Measurements from ENCODE around the gene SOX2. TPM values are rescaled to one million over a fixed set of nuclear protein-coding genes. Genes with fewer than 3 reads are reported as not detected.

The SOX2 gene
- total RNA-seq, 2 donors from 2014 or later = 0.51 to 0.67 TPM

GRCh38 chr3:181700168-181701087 lies 11.3 kb upstream of the SOX2 start:
- Histone ChIP-seq H3K4me3 (no peak overlapping the region), H3K4me1 (peaks cover 5 to 28% of the 10 kb centered on the region in 2 donors), H3K36me3 (no peaks in the 10 kb centered on the region), H3K9me3 (no peaks in the 10 kb centered on the region), H3K27me3 (peaks cover 52 to 67% of the 10 kb centered on the region in 2 donors), H3K27ac (no peak overlapping the region)
- DNase-seq (ENCODE audit: low spot score) = no peak
- TF ChIP-seq, protein P1, sequence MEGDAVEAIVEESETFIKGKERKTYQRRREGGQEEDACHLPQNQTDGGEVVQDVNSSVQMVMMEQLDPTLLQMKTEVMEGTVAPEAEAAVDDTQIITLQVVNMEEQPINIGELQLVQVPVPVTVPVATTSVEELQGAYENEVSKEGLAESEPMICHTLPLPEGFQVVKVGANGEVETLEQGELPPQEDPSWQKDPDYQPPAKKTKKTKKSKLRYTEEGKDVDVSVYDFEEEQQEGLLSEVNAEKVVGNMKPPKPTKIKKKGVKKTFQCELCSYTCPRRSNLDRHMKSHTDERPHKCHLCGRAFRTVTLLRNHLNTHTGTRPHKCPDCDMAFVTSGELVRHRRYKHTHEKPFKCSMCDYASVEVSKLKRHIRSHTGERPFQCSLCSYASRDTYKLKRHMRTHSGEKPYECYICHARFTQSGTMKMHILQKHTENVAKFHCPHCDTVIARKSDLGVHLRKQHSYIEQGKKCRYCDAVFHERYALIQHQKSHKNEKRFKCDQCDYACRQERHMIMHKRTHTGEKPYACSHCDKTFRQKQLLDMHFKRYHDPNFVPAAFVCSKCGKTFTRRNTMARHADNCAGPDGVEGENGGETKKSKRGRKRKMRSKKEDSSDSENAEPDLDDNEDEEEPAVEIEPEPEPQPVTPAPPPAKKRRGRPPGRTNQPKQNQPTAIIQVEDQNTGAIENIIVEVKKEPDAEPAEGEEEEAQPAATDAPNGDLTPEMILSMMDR (IDR thresholded peaks at IDR 0.05) = peak; percentile 73 to 87

DNA sequence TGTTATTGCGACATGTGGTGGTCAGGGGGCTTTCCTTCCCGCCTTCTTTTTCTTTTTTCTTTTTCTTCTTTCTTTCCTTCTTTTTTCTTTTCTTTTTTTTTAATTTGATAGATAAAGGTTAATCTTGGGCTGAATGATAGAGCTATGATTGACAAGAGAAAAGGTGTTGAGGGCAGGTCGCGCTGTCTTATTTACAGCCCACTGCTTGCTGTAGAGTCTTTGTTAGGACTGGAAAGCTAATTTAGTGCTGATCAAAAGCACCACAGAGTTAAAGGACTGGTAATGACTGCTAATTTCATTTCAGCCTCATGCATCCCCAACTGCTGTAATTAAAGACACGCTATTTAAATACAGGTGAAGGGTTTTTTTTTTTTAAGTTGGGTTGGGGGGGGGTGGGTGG lies 10.6 kb upstream of the SOX2 start:
- TF ChIP-seq, protein P1 (IDR thresholded peaks at IDR 0.05) = no peak
- no peaks in the 10 kb centered on the region for H3K9me3 ChIP-seq
- H3K4me1 ChIP-seq = peaks cover 5 to 22% of the 10 kb centered on the region in 2 donors
- no peaks in the 10 kb centered on the region for H3K36me3 ChIP-seq
- peaks cover 57 to 62% of the 10 kb centered on the region in 2 donors for H3K27me3 ChIP-seq
- H3K4me3 ChIP-seq = no peak overlapping the region
- no peak overlapping the region for H3K27ac ChIP-seq
- DNase-seq (ENCODE audit: low spot score) = no peak

DNA sequence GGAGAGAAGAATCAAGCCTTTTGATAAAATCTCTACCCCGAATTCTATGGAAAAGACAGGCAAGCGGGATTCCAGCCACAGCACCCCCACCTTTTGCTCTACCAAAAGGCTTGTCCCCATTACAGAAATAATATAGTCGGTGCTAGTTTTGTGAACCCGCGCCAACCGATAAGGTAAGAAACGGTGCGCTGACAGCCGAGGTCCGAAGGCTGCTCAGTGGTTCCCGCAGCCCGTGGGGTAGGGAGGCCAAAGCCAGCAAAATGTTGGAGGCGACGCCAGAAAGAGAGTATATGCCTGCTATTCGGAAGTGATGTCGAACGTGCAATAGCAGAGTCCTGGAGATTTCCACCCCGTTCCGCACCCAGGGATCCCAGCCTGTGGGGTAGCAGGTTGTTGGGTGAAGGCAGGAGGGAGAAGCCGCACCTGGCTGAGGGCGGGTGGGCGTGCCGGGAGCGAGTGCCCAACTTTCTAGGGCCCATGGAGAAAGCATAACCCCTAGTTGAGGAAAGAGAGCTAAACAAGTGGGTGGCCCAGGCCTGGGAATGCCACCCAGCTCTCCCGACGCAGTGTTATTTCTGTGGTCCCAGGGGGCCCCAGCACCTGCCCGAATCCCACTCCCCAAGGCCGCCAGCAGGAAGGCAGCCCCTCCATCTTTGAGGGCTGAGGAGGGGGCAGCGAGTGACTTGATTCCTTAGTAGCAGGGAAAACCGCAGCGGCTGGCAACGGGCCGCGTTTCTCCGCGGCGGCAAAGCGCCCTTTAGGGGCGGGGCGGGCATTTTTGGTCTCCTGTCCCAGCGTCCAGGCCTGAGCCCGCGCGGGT lies 7.9 kb upstream of the SOX2 start:
- TF ChIP-seq, protein P1 (IDR thresholded peaks at IDR 0.05) = no peak
- DNase-seq (ENCODE audit: low spot score) = no peak
- H3K9me3 ChIP-seq = no peaks in the 10 kb centered on the region
- no peak overlapping the region for H3K27ac ChIP-seq
- H3K4me1 ChIP-seq = peaks cover 5 to 14% of the 10 kb centered on the region in 2 donors
- no peak overlapping the region for H3K4me3 ChIP-seq
- no peaks in the 10 kb centered on the region for H3K36me3 ChIP-seq
- peaks cover 46 to 59% of the 10 kb centered on the region in 2 donors for H3K27me3 ChIP-seq

DNA sequence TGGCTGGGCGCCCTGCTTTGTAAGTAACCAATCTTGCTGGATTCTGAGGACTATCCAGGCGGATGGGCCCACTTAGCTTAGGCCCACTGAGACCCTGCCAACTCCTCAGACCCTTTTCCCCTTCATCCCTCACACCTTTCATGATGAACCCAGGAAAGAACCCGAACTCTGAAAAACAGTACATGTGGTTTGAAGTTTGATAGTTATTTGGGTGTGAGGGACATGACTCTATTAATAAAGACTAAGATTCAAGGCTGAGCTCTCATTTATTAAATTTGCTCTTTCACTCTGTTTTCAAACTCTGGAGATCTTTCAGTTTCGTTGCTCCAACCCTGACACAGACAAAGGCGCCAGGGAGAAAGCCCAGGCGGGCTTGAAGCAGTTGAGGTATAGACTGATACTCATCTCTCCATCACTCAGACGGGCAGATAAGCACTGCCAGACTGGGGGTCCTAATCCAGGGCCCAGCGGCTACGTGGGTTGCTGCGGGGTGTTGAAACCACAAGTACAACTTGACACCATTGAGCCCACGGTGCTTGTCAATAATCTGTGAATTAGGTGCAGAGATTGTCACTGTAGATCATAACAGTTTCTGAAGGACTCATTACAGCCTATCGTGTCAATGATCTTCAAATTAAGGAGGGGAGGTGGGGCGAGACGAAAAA lies 7.2 kb upstream of the SOX2 start:
- no peak overlapping the region for H3K4me3 ChIP-seq
- TF ChIP-seq, protein P1 (IDR thresholded peaks at IDR 0.05) = no peak
- H3K9me3 ChIP-seq = no peaks in the 10 kb centered on the region
- peaks cover 5 to 14% of the 10 kb centered on the region in 2 donors for H3K4me1 ChIP-seq
- no peaks in the 10 kb centered on the region for H3K36me3 ChIP-seq
- no peak for DNase-seq (ENCODE audit: low spot score)
- no peak overlapping the region for H3K27ac ChIP-seq
- peaks cover 46 to 58% of the 10 kb centered on the region in 2 donors for H3K27me3 ChIP-seq

- H3K4me3 ChIP-seq = no peak overlapping the region
- H3K4me1 ChIP-seq = peaks cover 5 to 18% of the 10 kb centered on the region in 2 donors
- no peaks in the 10 kb centered on the region for H3K36me3 ChIP-seq
- H3K27ac ChIP-seq = no peak overlapping the region
- DNase-seq (ENCODE audit: low spot score) = no peak
- H3K9me3 ChIP-seq = no peaks in the 10 kb centered on the region
- TF ChIP-seq, protein P1 (IDR thresholded peaks at IDR 0.05) = no peak
- peaks cover 46 to 63% of the 10 kb centered on the region in 2 donors for H3K27me3 ChIP-seq
Measured at GRCh38 chr3:181705086-181705480, 6.6 kb upstream of the SOX2 start.

Measured in right atrium auricular region (tissue), 2 donors.